Stimulated activated CD8-positive, alpha-beta memory T cell treated with anti-CD3 and anti-CD28 coated beads, Interleukin-2, amount 100 ng/mL, for 1 hour (primary cell): ENCODE measurements around the gene GRM3.

Experiments used
- DNase-seq, 2 donors: peaks; one replicate each; pipeline ENCODE4 v3.0.0-alpha.2; 2020; ENCODE audit warnings: low read depth in 2 of 2

The GRM3 gene

GRCh38 chr7:86900886-86901285 lies 257.2 kb downstream of the GRM3 start:
- no peak for DNase-seq

DNA sequence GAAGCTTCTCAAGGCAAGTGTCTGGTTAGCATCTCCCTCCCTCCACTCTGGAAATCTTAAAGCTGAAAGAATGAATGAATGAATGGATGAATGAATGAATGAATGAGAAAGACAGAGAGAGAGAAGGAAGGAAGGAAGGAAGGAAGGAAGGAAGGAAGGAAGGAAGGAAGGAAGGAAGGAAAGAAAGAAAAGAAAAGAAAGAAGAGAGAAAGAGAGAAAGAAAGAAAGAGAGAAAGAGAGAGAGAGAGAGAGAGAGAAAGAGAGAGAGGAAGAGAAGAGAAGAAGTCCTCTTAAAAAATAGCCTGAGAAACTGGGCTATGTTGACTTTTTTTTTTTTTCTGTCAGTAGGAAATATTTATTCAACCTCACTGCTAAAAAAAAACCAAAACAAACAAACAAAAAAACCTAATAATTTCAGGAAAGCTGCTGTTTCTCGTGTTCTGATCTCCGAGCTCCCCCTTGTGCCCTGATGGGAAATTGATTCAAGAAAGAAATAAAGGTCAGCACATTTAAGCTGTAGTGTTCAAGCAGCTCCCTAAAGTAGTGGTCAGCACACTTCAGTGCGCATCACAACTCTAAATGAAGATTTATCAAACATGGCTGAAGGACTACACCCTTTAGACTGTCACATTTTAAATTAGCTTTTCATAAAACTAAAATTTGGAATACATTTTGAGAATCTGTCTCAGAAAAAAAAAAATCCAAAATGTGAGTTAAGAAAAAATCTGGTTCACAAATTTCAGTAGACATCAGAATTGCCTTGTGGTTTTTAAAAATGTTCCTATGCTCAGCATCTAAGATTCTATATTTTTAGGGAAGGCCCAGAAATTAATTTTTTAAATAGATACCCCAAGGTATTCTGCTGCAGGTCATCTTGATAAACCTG lies 261.5 kb downstream of the GRM3 start:
- DNase-seq = no peak

DNA sequence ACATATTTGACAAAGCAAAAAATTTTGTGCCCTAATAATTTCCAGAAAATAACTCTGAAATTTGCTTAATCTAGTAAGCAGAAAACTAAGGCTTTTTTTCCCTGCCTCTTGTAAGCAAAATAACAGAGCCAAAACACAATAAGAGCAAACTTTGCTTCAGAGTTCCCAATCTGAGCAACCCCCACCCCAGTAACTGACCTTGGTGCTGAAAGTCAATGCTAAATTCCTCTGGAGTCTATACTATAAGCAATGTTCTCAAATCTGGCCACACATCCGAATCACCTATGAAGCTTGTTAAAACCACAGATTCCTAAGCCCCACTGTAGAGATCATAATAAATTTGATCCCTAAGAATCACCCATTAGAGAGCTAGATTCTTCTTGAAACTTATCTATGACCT lies 265.2 kb downstream of the GRM3 start:
- DNase-seq = no peak

- no peak for DNase-seq
Measured at GRCh38 chr7:86911659-86912058, 267.9 kb downstream of the GRM3 start.

GRCh38 chr7:86913709-86914108 lies 270.0 kb downstream of the GRM3 start:
- DNase-seq = no peak
